T1000 (cell line): ENCODE data around the gene TXNDC11.
"Not testable (repeated sequence)": the region's sequence is repeated elsewhere in the genome, so short reads cannot be mapped to it uniquely, and the experiment has no call there.

ENCODE experiments used
- DNase-seq: peaks from one replicate; lab custom pipeline; 2025; ENCODE audit warnings: mixed read lengths; lab: John Stamatoyannopoulos, UW

Gene TXNDC11, protein sequence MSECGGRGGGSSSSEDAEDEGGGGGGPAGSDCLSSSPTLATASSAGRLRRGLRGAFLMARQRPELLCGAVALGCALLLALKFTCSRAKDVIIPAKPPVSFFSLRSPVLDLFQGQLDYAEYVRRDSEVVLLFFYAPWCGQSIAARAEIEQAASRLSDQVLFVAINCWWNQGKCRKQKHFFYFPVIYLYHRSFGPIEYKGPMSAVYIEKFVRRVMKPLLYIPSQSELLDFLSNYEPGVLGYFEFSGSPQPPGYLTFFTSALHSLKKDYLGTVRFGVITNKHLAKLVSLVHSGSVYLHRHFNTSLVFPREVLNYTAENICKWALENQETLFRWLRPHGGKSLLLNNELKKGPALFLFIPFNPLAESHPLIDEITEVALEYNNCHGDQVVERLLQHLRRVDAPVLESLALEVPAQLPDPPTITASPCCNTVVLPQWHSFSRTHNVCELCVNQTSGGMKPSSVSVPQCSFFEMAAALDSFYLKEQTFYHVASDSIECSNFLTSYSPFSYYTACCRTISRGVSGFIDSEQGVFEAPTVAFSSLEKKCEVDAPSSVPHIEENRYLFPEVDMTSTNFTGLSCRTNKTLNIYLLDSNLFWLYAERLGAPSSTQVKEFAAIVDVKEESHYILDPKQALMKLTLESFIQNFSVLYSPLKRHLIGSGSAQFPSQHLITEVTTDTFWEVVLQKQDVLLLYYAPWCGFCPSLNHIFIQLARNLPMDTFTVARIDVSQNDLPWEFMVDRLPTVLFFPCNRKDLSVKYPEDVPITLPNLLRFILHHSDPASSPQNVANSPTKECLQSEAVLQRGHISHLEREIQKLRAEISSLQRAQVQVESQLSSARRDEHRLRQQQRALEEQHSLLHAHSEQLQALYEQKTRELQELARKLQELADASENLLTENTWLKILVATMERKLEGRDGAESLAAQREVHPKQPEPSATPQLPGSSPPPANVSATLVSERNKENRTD

DNA sequence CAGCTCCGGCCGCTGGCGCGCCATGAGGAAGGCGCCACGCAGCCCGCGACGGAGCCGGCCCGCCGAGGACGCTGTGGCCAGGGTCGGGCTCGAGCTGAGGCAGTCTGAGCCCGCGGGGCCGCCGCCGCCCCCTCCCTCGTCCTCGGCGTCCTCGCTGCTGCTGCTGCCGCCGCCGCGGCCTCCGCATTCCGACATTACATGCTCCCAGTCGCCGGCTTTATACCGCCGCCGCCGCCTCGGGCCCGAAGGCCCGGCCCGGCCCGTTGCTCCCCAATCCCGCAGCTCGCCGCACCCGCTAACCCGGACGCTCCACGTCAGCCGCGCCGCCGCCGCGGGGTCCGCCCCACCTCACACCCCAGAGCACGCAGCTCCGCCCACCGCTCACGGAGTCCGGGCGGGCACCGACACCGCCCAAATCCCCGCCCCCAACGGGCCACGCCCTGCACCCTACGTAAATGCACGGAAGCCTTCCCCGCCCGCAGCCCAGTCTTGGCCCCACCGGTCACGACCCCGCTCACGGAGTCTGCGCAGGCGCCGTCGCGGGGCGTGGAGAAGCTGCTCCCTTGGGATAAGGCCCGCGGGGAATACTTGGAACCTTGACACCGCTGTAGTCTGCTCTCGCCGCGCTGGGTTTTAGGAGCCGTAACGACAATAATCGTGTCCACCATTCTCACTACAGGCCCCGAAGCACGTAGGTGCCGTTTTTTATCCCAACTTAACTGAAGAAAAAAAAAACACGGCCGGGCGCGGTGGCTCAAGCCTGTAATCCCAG lies at the start of gene TXNDC11:
TXNDC11 (minus strand) TSS at position 322 of the 772 bp plus-strand sequence; CDS start at position 195, 127 bp downstream.
- DNase-seq, result peak; percentile 99

DNA sequence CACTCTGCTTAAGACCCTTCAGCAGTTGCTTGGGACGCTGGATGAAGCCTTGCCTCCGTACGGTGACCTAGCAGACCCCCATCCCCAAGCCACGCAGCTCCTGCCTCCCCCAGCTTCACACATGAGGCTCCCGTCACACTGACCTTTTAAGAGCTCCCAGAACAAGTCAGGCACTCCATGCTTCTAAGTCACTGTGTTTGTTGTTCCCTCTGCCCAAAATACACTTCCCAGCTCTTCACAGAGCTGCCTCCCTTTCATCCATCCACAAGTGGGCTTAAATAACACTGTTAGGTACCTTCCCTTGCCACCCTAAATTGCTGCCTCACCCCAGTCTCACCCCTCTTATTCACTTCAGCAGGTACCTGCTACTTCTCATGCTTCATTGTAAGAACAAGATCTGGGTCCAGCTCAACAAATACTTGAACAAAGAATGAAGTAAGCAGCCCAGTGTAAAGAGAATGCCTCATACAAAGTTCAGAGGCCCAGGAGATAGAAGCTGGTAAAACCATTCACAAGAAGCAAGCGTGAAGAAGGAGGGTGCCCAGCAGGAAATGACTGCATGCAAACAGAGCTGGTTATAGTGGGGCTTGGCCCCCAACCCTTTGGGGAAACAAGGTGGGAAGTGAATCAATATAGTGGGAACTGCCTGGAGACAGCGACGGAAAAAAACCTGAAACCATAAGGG lies 48.6 kb upstream of the TXNDC11 start:
- DNase-seq, result no peak

DNA sequence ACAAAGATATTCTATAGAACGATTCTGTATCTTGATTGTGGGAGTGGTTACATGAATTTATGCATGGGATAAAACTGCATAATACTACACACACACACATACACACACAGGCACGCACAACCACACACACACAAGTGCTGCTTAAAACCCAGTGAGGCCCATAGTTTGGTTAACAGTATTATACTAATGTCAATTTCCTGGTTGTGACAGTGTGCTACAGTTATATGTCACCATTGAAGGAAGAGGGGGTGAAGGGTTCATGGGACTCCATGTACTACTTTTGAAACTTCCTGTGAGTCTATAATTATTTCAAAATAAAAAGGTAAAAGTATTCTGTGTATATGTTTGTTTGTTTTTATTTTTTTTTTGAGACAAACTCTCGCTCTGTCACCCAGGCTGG lies 46.3 kb upstream of the TXNDC11 start:
- no peak for DNase-seq

DNA sequence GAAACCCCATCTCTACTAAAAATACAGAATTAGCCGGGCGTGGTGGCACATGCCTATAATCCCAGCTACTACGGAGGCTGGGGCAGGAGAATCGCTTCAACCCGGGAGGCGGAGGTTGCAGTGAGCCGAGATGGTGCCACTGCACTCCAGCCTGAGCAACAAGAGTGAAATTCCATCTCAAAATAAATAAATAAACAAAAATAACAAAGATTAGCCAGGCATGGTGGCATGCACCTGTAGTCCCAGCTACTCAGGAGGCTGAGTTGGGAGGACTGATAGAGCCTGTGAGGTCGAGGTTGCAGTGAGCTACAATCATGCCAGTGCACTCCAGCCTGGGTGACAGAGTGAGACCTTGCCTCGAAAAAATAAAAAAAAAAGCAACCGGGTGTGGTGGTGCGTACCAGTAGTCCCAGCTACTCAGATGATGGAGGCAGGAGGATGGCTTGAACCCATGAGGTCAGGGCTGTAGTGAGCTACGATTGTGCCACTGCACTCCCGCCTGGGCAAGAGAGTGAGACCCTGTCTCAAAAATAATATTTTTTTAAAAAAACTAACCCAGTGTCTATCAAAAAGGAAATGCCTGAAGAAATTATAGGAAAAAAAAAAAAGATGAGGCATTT lies 42.4 kb upstream of the TXNDC11 start:
- not testable (repeated sequence) for DNase-seq

DNA sequence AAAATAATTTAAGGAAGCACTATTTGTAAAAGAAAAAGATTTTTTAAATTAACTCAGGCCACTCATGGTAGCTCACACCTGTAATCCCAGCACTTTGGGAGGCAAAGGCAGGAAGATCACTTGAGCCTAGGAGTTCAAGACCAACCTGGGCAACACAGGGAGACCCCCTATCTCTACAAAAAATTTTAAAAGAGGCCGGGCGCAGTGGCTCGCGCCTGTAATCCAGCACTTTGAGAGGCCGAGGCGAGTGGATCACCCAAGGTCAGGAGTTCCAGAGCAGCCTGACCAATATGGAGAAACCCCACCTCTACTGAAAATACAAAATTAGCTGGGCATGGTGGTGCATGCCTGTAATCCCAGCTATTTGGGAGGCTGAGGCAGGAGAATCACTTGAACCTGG lies 41.7 kb upstream of the TXNDC11 start:
- not testable (repeated sequence) for DNase-seq

DNA sequence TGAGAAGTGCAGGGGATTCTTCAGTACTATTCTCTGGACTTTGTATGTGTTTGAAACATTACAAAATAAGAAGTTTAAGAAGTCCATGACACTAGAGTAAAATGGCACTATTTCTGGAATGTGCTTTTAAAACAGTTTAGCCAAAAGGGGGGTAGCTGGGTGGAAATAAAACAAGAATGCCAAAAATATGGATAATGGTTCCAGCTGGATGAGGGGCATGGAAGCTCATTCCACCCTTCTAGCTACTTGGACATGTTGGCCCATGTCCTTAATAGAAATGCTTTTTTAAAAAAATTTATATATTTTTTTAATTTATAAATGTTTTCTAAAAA lies 41.3 kb upstream of the TXNDC11 start:
- DNase-seq, result no peak

DNA sequence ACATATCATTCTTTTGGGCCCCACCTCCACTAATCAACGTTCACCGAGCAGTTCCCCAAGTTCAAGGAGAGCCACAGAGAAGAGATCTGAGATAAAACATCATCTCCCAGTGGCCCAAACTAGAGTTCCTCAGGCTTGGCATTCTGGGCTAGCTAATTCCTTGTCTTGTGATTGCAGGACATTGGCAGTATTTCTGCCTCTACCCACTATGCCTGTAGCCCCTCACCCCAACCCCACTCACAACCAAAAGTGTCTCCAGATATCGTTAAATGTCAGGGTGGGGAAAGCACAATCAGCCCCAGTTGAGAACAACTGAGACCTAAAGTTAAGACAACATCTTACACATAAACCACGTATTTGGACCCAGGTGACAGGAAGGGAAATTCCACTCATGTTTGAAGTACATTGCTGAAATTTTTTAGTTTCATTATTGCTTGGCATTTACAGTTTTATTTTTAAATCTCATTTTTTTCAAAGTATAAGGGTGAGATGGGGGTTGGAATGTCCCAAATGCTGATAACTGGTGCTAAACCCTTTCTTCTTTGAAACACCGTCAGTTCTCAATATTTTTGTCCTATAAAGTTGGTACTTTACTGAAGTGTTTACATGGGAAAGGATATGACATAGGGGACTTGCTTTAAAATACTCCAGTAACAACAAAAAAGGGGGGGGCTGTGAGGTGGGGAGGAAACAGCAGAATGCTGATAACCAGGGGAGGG lies 40.8 kb upstream of the TXNDC11 start:
- no peak for DNase-seq

DNA sequence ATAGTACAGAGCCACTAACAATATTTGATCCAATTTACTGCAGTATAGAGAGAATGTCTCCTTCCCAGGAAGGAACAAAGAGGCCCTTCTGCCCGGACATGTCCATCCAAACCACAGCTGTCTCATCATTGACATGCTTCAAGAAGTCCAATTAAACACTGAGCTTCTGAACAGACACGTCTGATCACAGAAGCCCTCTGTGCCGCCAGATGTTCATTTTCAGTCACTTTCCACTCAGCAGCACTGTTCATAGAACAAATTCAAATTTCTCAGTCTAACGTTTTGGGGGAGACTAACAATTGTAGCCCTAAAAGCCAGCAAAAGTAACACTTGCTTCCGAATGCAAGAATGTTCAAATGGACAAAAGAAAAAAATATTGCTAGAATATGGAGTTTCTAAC lies 39.1 kb upstream of the TXNDC11 start:
- DNase-seq, result no peak

DNA sequence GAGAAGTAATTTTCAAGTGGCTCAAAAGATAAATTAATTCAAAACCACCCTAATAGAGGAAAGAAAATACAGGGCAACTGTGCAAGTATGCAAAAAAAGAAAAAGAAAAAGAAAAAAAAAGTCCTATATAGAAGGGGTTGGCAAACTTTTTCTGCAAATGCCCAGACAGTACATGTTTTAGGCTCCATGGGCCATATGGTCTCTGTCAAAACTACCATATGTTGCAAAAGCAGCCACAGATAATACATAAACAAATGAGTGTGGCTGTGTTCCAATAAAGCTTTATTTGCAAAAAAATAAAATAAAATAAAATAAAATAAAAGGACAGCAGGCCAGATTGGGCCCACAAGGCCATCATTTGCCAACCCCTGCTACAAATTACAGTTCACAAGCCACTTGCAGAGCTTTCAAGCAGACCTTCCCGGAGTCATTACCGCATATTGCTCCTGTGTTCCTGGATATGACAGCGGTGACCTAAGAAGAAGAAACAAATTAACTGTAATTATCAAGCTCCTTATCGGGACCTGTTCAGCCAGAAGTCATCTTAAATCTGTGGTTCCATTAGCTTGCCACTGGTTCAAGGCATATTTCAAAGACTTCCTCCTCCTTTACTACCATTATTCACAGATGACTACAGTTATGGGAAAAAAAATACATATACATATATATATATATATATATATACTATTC lies 38.5 kb upstream of the TXNDC11 start:
- no peak for DNase-seq

DNA sequence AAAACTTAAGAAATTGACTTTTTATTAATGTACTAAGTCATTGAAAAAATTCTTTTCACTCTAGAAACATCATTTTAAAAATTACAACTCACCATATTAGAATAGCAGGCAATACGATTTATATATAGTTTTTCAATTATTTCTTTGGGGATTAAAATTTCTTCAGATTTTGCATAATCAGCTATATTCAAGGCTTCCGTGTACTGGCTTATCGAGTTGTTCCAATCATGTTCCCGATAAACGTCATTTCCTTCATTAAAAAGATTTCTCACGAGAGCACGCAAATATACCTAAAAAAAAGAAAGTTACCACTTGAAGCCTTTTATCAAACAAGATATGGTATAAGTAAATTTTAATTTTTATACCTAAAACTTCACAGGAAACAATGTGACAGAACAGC lies 36.4 kb upstream of the TXNDC11 start:
- DNase-seq, result no peak

DNA sequence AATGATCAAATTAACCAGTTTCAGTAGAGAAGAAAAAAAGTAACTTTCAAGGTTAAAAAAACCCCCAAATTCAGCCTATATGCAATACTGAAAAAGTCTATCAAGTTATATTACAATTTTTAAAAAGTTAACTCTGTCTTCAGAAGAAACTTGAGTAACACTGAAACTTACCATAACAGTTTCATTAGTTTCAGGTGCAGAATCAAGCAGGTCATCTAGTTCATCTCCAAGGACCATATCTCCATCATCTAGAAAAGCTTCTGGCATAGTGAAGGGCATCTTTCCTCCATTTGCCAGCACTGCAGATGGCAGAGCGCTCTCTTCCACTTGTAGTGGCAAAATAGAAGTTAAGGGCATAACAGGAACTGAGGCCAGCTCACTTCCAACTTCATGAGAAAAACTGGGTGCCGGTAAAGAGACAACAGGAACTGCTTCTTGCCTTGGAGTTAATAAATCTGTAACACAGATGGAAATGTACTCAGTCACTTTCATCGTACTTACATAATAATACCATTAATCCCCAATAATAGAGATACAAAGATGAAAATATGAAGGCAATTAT lies 31.5 kb upstream of the TXNDC11 start:
- no peak for DNase-seq

DNA sequence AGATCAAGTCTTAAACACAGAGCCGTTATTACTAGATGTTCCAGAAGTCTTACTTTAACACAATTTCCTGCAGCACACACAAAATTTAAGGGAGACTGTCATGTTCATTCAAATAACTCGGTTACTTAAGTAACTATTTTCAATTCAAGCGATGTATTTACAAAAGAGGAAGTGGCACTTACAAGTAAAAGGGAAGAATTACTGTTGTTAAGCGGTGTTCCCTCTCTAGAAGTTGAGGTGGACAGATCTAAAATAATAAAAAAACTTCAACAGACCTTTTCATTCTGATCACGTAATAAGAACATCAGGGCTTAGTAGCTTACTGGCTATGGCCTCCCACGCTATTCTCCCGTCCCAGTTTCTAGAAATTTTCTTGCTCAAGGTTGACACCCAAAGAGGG lies 26.2 kb upstream of the TXNDC11 start:
- DNase-seq, result no peak

DNA sequence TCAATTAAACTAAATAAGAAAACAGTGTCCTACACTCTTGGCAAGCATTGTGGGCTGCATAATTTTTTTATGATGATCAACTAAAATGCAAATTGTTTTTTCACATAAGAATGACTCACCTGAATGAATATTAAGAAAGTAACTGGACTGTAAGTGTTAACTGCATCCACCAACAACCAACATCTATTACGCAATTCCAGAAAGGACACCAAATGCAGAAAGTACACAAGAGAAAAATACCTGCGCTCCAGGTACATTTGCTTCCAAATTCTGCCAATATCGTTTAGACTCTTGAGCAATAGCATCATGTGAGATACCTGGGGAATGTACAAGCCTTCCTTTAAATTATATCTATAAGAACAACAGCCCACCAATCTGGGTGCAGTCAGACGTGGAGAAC lies 19.8 kb upstream of the TXNDC11 start:
- no peak for DNase-seq

DNA sequence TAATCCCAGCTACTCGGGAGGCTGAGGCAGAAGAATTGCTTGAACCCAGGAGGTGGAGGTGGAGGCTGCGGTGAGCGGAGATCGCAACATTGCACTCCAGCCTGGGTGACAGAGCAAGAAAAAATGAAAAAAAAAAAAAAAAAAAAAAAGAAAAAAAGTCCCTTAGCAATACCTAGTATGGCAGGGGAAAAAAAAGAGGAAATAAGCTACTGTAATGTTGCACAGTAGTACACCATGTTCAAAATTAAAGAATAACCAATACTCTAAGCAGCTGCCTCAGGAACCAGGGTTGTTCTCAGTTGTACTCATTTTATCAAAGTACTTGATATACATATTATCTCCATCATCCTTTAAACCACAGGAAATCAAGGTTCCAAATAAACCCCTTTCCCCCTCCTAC lies 17.3 kb upstream of the TXNDC11 start:
- DNase-seq, result no peak

DNA sequence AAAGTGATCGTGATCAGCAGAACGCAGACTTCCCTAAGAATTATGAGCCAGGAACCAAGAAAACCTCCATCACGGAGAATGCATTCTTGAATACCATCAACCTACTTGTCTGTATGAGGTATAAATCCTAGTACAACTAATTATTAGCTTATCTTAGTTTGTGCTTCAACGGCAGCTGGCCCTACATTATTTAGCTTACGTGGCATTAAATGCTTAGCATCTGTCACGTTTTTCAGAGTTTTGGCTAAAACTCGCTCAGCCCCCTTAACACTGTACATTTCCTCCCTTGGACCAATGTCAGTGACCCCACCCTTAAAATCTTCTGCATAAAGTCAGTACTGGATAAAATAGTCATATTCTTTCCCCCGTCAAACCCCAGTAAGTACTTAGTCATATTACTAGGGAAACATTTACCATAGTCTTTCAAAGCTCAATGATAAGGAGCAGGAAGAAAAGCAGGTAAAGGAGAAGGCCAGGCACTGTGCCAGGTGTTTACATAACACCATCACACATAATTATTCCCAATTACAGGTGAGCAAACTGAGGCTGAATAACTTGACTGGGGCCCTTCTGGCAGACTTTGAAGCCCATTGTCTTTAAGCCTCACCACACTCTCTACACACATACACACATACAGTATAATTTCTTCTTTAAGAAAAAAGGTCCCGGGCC lies 16.6 kb upstream of the TXNDC11 start:
- no peak for DNase-seq

DNA sequence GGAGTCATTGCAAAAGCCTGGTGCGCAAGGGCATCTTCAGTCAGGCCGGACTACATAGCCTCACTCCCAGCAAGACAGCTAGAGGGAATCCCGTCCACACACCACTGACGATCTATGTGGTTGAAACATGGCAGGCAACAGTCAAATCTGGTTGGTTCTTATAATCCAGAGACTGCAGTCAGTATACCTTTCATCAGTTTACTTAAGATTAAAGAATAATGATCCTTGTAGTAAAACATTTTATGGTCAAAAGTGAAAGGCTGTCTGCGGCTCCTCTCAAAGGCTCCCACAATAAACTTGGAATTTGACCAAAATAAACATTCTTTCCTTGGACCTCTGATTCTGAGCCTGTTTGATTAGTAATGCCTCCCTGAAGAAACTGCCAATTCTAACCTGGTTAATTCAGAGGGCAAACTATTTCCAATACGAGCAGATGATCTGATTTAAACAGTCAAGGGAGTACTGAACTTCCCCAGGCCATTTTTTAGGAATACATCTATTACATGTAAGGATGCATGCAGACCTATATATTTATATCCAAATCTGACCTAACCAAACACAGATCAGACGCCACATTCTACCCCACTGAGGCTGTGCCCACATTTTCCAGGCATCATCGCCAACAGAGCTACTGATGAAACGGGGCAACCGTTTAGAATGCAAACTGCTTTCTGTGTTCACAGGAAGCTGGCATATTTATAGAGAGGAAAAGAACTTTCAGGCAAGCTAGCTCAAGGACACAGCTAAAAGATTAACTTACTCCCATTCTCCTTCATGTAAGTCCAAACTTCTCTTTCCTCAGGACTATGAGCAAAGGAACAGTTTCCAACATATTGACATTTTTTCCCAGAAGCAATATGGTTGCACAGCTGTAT lies 15.3 kb upstream of the TXNDC11 start:
- no peak for DNase-seq

DNA sequence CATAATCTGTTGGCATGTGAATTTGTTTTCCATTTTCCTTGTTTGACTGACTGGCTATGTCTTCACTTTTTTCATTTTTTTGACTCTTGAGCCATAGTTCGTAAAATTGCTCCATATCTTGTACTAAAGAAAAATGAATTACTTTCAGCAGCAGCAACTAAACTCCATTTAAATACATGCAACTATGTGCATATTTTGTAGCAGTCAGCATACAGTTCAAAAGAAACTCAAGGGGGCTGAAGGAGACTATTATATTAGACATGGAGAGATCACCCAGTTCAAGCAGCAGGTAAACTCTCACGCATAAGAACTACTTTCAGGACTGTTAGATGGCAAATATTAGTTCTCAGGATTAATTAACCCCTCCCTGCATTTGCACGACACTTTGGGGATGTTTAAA lies 13.6 kb upstream of the TXNDC11 start:
- no peak for DNase-seq
